Measurements from ENCODE around the gene TOGARAM1.

The TOGARAM1 gene

GRCh38 chr14:45103806-45104205 is 141.8 kb downstream of the TOGARAM1 start:
- DNase-seq, result no peak

GRCh38 chr14:45104561-45104960 is 142.6 kb downstream of the TOGARAM1 start:
- no peak for DNase-seq

DNA sequence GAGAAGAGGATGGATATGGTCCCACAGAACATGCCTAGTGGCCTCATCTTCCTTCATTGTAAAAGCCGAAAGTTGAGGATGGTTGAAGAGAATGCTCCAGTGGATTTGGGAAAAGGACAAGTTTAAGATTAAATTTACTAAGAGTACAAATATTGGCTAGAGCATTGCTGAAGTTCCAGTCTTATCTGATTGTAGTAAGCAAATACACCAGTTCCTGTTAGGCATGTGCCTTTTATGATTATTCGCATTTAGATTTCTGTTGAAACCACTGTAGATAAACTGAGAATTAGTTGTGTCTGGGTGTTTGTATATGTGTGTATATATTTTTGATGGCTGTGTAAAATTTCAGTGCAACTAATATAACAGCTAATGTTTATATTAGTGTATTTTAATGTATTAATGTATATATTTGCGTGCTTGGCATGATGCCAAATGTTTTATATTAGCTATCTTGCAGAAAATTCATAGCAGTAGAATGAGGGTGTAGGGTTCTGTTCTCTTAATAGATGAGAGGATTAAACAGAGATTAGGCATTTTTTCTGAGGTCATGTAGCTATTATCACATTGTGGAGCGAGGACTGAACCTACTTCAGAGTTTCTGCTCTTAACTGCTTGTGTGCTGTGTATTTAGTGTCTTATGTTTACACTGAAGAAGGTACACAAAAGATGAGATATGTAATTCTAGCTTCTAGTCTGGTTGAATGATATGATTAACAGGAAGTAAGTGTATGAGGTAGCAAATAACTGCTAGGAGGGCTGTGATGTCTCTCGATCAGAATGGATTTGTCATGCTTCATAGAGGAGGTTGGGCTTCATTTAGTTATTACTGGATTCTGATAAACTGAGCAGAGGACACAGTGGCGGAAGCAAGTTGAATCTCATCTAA is 151.1 kb downstream of the TOGARAM1 start:
- no peak for DNase-seq

DNA sequence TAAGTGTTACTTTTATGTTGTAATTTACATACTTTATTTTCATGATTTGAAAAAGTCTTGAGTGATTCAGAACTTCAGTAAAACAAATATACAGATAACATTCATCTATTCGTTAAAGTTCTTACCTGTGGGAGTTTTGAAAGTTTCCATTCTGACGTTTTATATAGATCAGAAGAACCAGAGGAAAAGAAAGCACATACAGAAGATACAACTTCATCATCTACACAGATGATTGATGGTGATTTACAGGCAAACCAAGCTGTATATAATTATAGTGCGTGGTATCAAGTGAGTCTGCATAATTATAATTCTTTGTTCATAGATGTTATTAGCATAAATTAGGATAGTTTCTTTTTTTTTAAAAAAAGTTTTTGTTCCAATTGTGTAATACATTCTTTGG is 152.3 kb downstream of the TOGARAM1 start:
- DNase-seq, result no peak

DNA sequence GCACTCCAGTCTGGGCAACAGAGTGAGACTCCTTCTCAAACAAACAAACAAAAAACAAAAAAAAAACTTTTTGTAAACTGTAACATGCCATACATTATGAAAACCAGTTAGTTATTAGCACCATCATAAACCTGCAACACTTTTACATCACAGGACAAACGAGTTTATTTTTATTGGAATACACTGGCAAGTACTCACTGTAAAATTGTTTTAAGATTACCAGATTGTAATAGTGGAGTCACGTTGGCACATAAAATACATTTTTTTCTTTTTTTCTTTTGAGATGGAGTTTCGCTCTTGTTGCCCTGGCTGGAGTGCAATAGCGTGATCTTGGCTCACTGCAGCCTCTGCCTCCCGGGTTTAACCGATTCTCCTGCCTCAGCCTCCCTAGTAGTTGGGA is 156.6 kb downstream of the TOGARAM1 start:
- no peak for DNase-seq

GRCh38 chr14:45120096-45120495 is 158.1 kb downstream of the TOGARAM1 start:
- DNase-seq, result no peak

DNA sequence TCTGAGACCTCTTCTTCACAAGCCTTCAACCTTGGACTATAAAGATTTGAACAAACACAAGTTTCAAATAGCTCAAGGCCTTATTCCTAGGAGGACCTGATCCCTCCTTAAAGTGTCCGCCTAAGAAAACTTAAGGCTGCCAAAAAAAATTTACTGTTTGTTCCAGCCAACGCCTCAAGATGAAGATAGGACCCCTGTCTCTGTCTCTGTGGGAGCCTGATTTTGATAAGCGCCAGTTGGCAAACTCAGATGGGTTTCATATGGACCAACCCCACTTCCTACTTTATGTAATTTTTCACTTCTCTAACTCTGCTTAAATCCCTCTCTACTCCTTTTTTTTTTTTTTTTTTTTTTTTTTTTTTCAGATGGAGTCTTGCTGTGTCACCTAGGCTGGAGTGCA is 161.3 kb downstream of the TOGARAM1 start:
- DNase-seq, result no peak
